Activated naive CD8-positive, alpha-beta T cell treated with anti-CD3 and anti-CD28 coated beads, Interleukin-2, amount 50 U/mL, for 16 hours (primary cell): Measurements from ENCODE around the gene DNAJB8.

ENCODE experiments used
- DNase-seq: peaks from one replicate; pipeline ENCODE4 v3.0.0-alpha.2; 2020; ENCODE audit warnings: low read depth, low spot score

Gene DNAJB8

GRCh38 chr3:128468285-128468790 lies 1.6 kb upstream of the DNAJB8 start:
- no peak for DNase-seq

- no peak for DNase-seq
These were observed 2.0 kb downstream of the DNAJB8 start for GRCh38 chr3:128464702-128465101.

GRCh38 chr3:128464188-128464587 lies 2.5 kb downstream of the DNAJB8 start:
- DNase-seq: no peak

- no peak for DNase-seq
These were observed 2.9 kb downstream of the DNAJB8 start for GRCh38 chr3:128463771-128464170.

- no peak for DNase-seq
These were observed 3.3 kb downstream of the DNAJB8 start for GRCh38 chr3:128463354-128463753.

- DNase-seq: no peak
These were observed 3.8 kb downstream of the DNAJB8 start for GRCh38 chr3:128462931-128463330.

- DNase-seq: no peak
These were observed 4.3 kb downstream of the DNAJB8 start for GRCh38 chr3:128462341-128462910.

GRCh38 chr3:128461731-128462130 lies 5.0 kb downstream of the DNAJB8 start:
- no peak for DNase-seq

- no peak for DNase-seq
These were observed 7.2 kb downstream of the DNAJB8 start for GRCh38 chr3:128459461-128459820.

GRCh38 chr3:128458746-128459460 lies 7.8 kb downstream of the DNAJB8 start:
- no peak for DNase-seq

- no peak for DNase-seq
These were observed 8.8 kb downstream of the DNAJB8 start for GRCh38 chr3:128457937-128458336.

- DNase-seq: no peak
These were observed 9.6 kb downstream of the DNAJB8 start for GRCh38 chr3:128456776-128457715.

GRCh38 chr3:128455786-128456748 lies 10.6 kb downstream of the DNAJB8 start:
- DNase-seq: no peak

GRCh38 chr3:128455116-128455515 lies 11.6 kb downstream of the DNAJB8 start:
- DNase-seq: no peak

GRCh38 chr3:128454310-128454618 lies 12.4 kb downstream of the DNAJB8 start:
- no peak for DNase-seq

- no peak for DNase-seq
These were observed 13.0 kb downstream of the DNAJB8 start for GRCh38 chr3:128453501-128454309.

- no peak for DNase-seq
These were observed 13.9 kb downstream of the DNAJB8 start for GRCh38 chr3:128452678-128453275.

GRCh38 chr3:128452120-128452519 lies 14.6 kb downstream of the DNAJB8 start:
- DNase-seq: no peak

- no peak for DNase-seq
These were observed 17.5 kb downstream of the DNAJB8 start for GRCh38 chr3:128449111-128449638.

GRCh38 chr3:128448491-128448890 lies 18.2 kb downstream of the DNAJB8 start:
- DNase-seq: no peak
